Brain microvascular endothelial cell (primary cell): Measurements from ENCODE around the gene ERC2.

ENCODE experiments used
- DNase-seq: peaks from one replicate; pipeline ENCODE4 v3.0.0-alpha.2; 2020
- H3K27ac ChIP-seq: fragments of 250-450 bp; sonication (Bioruptor Pico); 2 replicates; pipeline ENCODE4 v1.5.1; 2020; ENCODE audit warnings: mild to moderate bottlenecking, moderate library complexity
- H3K27me3 ChIP-seq: fragments of 250-450 bp; sonication (Bioruptor Pico); replicated peaks from 2 replicates; pipeline ENCODE4 v1.5.1; 2020; ENCODE audit warnings: mild to moderate bottlenecking
- H3K36me3 ChIP-seq: fragments of 250-450 bp; sonication (Bioruptor Pico); replicated peaks from 2 replicates; pipeline ENCODE4 v1.5.1; 2020; ENCODE audit warnings: mild to moderate bottlenecking
- H3K4me3 ChIP-seq: 2 replicates; pipeline ENCODE4 v1.5.1; 2011; ENCODE audit warnings: low read depth, mild to moderate bottlenecking, control low read depth, low read length, moderate library complexity
- in situ Hi-C: cut with HindIII; loops from 2 replicates; pipeline ENCODE4 v1.10.0; 2017; ENCODE audit warnings: low sequenced_read_pairs, low pct_ligation_motif_present
- TF ChIP-seq, protein P1 (sequence below): IDR thresholded peaks from 2 replicates; pipeline ENCODE4 v1.5.1; 2011; ENCODE audit warnings: low read depth, mild to moderate bottlenecking, moderate library complexity, low read length, control low read depth, inconsistent platforms; ENCODE audit errors: missing control alignments

ERC2 gene

DNA sequence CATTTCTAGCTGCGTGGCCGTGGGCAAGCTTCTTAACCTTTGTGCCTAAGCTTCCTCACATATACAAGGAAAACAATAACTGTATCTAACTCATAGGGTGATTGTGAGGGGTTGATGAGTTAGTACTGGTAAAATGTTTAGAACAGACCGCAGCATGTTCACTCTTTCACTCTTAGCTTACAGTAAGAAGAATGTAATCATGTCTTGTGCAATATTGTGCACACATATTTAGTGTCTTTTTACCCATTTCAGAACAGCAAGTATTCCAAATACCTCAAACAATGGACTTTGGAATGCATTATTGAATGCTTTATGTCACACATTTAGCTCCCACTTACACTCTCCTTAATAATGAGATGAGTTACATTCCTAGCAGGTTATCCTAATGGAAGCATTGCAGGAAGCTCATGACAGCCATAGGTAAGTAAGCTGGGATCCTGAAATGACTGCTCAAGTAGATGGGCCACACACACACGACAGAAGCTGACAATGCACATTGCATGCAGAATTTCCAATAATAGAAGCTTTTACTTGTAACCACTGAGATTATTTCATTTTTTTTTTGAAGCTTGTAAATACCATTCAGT lies 512.3 kb downstream of the ERC2 start:
- no peaks in the 10 kb centered on the region for H3K36me3 ChIP-seq
- DNase-seq, result no peak
- H3K4me3 ChIP-seq, result no peak overlapping the region
- TF ChIP-seq, protein P1, sequence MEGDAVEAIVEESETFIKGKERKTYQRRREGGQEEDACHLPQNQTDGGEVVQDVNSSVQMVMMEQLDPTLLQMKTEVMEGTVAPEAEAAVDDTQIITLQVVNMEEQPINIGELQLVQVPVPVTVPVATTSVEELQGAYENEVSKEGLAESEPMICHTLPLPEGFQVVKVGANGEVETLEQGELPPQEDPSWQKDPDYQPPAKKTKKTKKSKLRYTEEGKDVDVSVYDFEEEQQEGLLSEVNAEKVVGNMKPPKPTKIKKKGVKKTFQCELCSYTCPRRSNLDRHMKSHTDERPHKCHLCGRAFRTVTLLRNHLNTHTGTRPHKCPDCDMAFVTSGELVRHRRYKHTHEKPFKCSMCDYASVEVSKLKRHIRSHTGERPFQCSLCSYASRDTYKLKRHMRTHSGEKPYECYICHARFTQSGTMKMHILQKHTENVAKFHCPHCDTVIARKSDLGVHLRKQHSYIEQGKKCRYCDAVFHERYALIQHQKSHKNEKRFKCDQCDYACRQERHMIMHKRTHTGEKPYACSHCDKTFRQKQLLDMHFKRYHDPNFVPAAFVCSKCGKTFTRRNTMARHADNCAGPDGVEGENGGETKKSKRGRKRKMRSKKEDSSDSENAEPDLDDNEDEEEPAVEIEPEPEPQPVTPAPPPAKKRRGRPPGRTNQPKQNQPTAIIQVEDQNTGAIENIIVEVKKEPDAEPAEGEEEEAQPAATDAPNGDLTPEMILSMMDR, result no peak
- in situ Hi-C loops, result no loop called here
- no peak overlapping the region for H3K27ac ChIP-seq
- H3K27me3 ChIP-seq, result no peaks in the 10 kb centered on the region

DNA sequence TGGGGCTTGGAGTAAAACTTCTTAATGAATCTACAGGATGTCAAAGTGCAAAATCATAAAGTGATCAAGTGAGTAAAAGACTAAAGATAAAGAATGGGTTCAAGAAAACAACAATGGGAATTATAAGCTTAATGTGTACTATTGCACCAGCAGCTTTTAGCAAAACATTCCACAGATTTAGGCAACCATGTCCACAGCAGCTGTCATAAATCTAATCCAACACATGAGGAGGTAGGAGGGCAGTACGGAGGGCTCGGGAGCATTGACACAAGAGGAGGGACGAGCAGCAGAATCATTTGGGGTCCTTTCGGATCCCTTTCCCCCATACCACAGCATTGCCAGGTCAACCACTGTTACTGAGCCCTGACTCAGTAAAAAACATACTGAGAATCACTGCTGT lies 516.9 kb downstream of the ERC2 start:
- Histone ChIP-seq H3K36me3 (no peaks in the 10 kb centered on the region), H3K27ac (no peak overlapping the region), H3K4me3 (no peak overlapping the region), H3K27me3 (no peaks in the 10 kb centered on the region)
- TF ChIP-seq, protein P1, result no peak
- no peak for DNase-seq
- in situ Hi-C loops, result no loop called here

DNA sequence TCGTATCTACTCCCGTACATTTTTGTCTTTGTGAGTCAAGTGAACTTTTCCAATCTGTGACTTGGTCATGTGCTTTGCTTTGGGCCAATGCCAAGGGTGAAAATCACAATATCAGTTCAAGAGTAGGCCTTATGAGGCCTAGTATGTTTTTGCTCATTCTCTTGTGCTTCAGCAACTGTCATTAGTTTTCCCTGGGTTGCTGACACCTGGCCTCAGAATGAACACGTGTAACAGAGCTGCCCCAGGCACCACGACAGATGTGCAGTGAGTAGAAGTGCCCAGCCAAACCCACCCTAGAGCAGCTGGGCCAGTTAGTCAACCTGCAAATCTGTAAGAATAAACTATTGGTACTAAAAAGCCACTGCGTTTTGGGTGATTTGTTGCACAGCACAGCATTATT lies 520.9 kb downstream of the ERC2 start:
- H3K27me3 ChIP-seq, result no peaks in the 10 kb centered on the region
- no peak for DNase-seq
- in situ Hi-C loops, result no loop called here

DNA sequence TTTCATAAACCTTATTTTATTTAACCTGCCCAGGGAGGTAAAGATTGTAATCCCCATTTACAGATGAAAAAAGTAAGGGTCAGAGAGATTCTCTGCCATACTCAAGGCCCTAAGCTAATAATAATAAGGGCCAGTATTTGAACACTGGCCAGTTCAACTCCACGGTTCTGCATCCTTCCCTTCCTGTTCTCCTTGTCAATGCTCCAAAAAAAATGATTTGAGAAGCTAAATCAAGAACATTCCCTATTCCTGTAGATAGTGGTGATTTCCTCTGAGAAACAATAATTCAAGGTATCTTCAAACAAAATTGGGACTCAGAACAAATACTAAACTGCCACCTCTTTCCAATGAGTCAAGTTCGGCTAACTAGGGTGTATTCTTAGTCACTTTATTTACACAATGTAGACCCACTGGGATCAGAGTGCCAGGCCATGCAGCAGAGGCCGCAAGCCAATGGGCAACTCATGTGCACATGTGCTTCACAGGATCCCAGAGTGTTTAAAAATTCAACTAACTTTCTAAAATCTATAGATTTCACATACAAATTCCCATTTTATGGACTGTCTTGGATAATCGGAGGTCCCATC lies 521.6 kb downstream of the ERC2 start:
- in situ Hi-C loops, result no loop called here
- TF ChIP-seq, protein P1, result no peak
- Histone ChIP-seq H3K4me3 (no peak overlapping the region), H3K27me3 (no peaks in the 10 kb centered on the region), H3K27ac (no peak overlapping the region), H3K36me3 (no peaks in the 10 kb centered on the region)
- no peak for DNase-seq

More for the DNA sequence above, 520.9 kb downstream of the ERC2 start:
- Histone ChIP-seq H3K27ac (no peak overlapping the region), H3K36me3 (no peaks in the 10 kb centered on the region), H3K4me3 (no peak overlapping the region)
- TF ChIP-seq, protein P1, result no peak

DNA sequence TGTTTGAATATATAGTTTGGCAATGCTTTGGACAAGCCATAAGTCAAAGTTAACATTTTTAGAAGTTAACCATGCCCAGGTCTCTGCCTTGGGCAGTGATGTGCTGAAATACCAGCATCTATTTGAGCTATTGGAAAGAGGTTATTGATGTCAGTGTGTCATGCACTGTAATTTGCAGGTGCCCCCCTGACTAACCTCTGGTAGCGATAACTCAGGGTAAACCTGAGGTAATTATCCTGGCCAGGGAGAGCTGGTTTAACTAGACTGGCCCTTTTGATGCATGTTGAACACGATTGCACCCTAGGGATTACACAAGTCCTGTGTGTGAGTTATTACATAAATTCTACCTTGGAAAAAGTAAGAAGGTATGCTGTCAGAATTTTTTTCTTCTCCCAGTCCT lies 525.4 kb downstream of the ERC2 start:
- H3K27me3 ChIP-seq, result no peaks in the 10 kb centered on the region
- no peaks in the 10 kb centered on the region for H3K36me3 ChIP-seq
- H3K27ac ChIP-seq, result no peak overlapping the region
- TF ChIP-seq, protein P1, result no peak
- no peak overlapping the region for H3K4me3 ChIP-seq
- DNase-seq, result no peak
- in situ Hi-C loops, result no loop called here

DNA sequence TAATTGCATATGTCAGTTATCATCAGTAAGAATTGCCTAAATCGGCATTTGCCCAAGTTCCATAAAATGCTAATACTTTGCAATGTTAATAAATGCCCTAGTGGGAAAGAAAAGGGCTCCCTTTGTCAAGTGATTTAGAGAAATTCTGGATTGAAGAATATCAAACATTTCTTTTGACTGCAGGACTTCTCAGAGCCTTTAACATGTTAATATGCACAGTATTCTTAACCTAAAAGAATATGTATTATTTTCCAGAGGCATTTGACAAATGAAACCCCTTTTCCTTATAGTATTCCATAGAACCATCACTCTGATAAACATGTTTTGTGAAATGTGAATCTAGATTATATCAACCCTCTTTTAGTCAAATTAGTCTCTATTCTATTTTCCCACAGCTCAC lies 529.0 kb downstream of the ERC2 start:
- no peaks in the 10 kb centered on the region for H3K36me3 ChIP-seq
- TF ChIP-seq, protein P1, result no peak
- no peaks in the 10 kb centered on the region for H3K27me3 ChIP-seq
- DNase-seq, result no peak
- H3K27ac ChIP-seq, result no peak overlapping the region
- no peak overlapping the region for H3K4me3 ChIP-seq
- in situ Hi-C loops, result no loop called here
